Natural killer cell (primary cell): ENCODE results near the gene GNAT3. TPM values are rescaled to one million over a fixed set of nuclear protein-coding genes. Genes with fewer than 3 reads are reported as not detected.

Experiments used
- total RNA-seq, 4 donors: library from RNA; stranded (reverse); fragments of 120-200 nt in 1 of 4; gene quantifications; one replicate each; pipeline versions ENCODE4 v1.2.3 to v1.2.4, GENCODE V29; 2013 to 2022

GNAT3 gene
- total RNA-seq, 3 donors from 2014 or later (not counting 1 experiment from before 2014, with no cell fraction given) = not detected

Other genes starting within 250 kb of the GNAT3 start
- 1 to 10 TPM; 5.5 to 7.0 (median 6.0) TPM for gene CD36, start 126.6 kb upstream of the GNAT3 start, total RNA-seq